CD14-positive monocyte (primary cell): ENCODE measurements around the gene SYNE4. TPM values are rescaled to one million over a fixed set of nuclear protein-coding genes. Genes with fewer than 3 reads are reported as not detected.

Experiments used
- DNase-seq, 3 donors: peaks; one replicate each; pipeline ENCODE4 v3.0.0-alpha.2; 2011 to 2022
- H2AFZ ChIP-seq: 2 replicates; pipeline ENCODE4 v1.6.0; 2012; ENCODE audit warnings: mild to moderate bottlenecking, low read depth, low read length, inconsistent platforms; ENCODE audit not compliant: insufficient read depth, poor library complexity, severe bottlenecking
- H3K27ac ChIP-seq, 2 donors: 1 replicate in 1 of 2; 2 replicates in 1 of 2; pipeline ENCODE4 v1.5.1; 2012 to 2013; ENCODE audit warnings: low read length in 2 of 2, control low read depth in 1 of 2, inconsistent platforms in 1 of 2, low read depth in 1 of 2, mild to moderate bottlenecking in 1 of 2
- H3K27me3 ChIP-seq, 2 donors: one replicate each; pipeline versions ENCODE4 v1.6.0 to v1.6.1; 2011 to 2013; ENCODE audit warnings: low read length in 2 of 2; ENCODE audit not compliant: control insufficient read depth in 2 of 2, insufficient read depth in 2 of 2
- H3K36me3 ChIP-seq, 2 donors: replicated peaks in 1 of 2; 1 replicate in 1 of 2; 2 replicates in 1 of 2; pipeline versions ENCODE4 v1.5.1 to v1.6.1; 2012 to 2013; ENCODE audit warnings: low read length in 2 of 2, control low read depth in 1 of 2, inconsistent platforms in 1 of 2, mild to moderate bottlenecking in 1 of 2; ENCODE audit not compliant: insufficient read depth in 2 of 2, control insufficient read depth in 1 of 2
- H3K4me1 ChIP-seq, 2 donors: 1 replicate in 1 of 2; 2 replicates in 1 of 2; pipeline versions ENCODE4 v1.5.1 to v1.6.1; 2012 to 2013; ENCODE audit warnings: low read length in 2 of 2, control low read depth in 1 of 2, inconsistent platforms in 1 of 2, mild to moderate bottlenecking in 1 of 2, moderate library complexity in 1 of 2; ENCODE audit not compliant: insufficient read depth in 2 of 2, control insufficient read depth in 1 of 2
- H3K4me2 ChIP-seq: replicated peaks from 2 replicates; pipeline ENCODE3; 2012; ENCODE audit warnings: low read length, moderate library complexity, mild to moderate bottlenecking; ENCODE audit not compliant: poor library complexity, severe bottlenecking; ENCODE audit errors: extremely low read depth
- H3K4me3 ChIP-seq, 3 experiments: fragments of 200-600 bp in 1 of 3; sonication (generic) in 1 of 3; replicated peaks in 1 of 3; 1 replicate in 2 of 3; 2 replicates in 1 of 3; pipeline ENCODE4 v1.5.1; 2011 to 2013; ENCODE audit warnings: low read length in 3 of 3, mild to moderate bottlenecking in 3 of 3, control low read depth in 2 of 3, low read depth in 2 of 3, inconsistent platforms in 1 of 3, moderate library complexity in 1 of 3
- H3K79me2 ChIP-seq: 2 replicates; pipeline ENCODE4 v1.6.0; 2012; ENCODE audit warnings: mild to moderate bottlenecking, control low read depth, inconsistent platforms, low read length, moderate library complexity; ENCODE audit not compliant: insufficient read depth
- H3K9ac ChIP-seq: 2 replicates; pipeline ENCODE4 v1.6.0; 2017; ENCODE audit warnings: low read length, mild to moderate bottlenecking; ENCODE audit not compliant: insufficient read depth, poor library complexity, severe bottlenecking
- H3K9me3 ChIP-seq, 2 donors: replicated peaks in 1 of 2; 1 replicate in 1 of 2; 2 replicates in 1 of 2; pipeline versions ENCODE4 v1.5.1 to v1.6.1; 2012 to 2013; ENCODE audit warnings: low read length in 2 of 2, control low read depth in 1 of 2; ENCODE audit not compliant: control insufficient read depth in 1 of 2, insufficient read depth in 1 of 2
- H4K20me1 ChIP-seq: 2 replicates; pipeline ENCODE4 v1.6.0; 2012; ENCODE audit warnings: mild to moderate bottlenecking, low read length, control low read depth, moderate library complexity; ENCODE audit not compliant: insufficient read depth
- H3K27ac Mint-ChIP-seq, 7 donors: one replicate each; pipeline ENCODE4 v1.8.0; 2020; ENCODE audit warnings: mild to moderate bottlenecking in 7 of 7, mixed read lengths in 7 of 7, moderate library complexity in 6 of 7, inconsistent platforms in 2 of 7
- H3K27me3 Mint-ChIP-seq, 3 donors: one replicate each; pipeline ENCODE4 v1.8.0; 2021 to 2022; ENCODE audit warnings: low read depth in 3 of 3, mild to moderate bottlenecking in 3 of 3, mixed read lengths in 3 of 3, moderate library complexity in 3 of 3, inconsistent platforms in 1 of 3
- H3K36me3 Mint-ChIP-seq, 2 donors: one replicate each; pipeline ENCODE4 v1.8.0; 2020; ENCODE audit warnings: mixed read lengths in 2 of 2, inconsistent platforms in 1 of 2, mild to moderate bottlenecking in 1 of 2
- H3K4me1 Mint-ChIP-seq: one replicate; pipeline ENCODE4 v1.8.0; 2020; ENCODE audit warnings: mild to moderate bottlenecking, mixed read lengths
- H3K4me3 Mint-ChIP-seq, 2 donors: one replicate each; pipeline ENCODE4 v1.8.0; 2020; ENCODE audit warnings: mild to moderate bottlenecking in 2 of 2, mixed read lengths in 2 of 2, moderate library complexity in 1 of 2
- H3K9me3 Mint-ChIP-seq, 7 donors: one replicate each; pipeline ENCODE4 v1.8.0; 2020 to 2022; ENCODE audit warnings: mixed read lengths in 7 of 7, mild to moderate bottlenecking in 6 of 7, moderate library complexity in 6 of 7, inconsistent platforms in 2 of 7
- WGBS: methylation state at CpG from one replicate; pipeline ENCODE4 v1.1.5; 2013; ENCODE audit warnings: missing lambda C conversion rate; ENCODE audit not compliant: insufficient coverage; 5-methylcytosine and 5-hydroxymethylcytosine counted together
- intact Hi-C, 2 donors: fragments of 100-400 bp; cut with micrococcal nuclease; formaldehyde crosslinking; loops; one replicate each; pipeline versions ENCODE4 v1.15.0 to v1.15.1; 2023
- polyA plus RNA-seq, 3 donors: library from polyadenylated mRNA; depleted of rRNA in 1 of 3; unstranded in 2 of 3; stranded (reverse) in 1 of 3; fragments of 300-500 nt in 2 of 3; fragments of >200 nt in 1 of 3; fragmentation: Illumina TruSeq in 2 of 3; gene quantifications; 1 replicate in 2 of 3; 2 replicates in 1 of 3; pipeline ENCODE4 v1.2.3, GENCODE V29; 2012 to 2021
- TF ChIP-seq, protein P1 (sequence below): fragments of 200-600 bp; IDR thresholded peaks from one replicate; pipeline ENCODE4 v1.8.0; 2022; ENCODE audit warnings: antibody characterized with exemption, mild to moderate bottlenecking

SYNE4 gene
- polyA plus RNA-seq, 3 donors, result 0.76 TPM; not detected in 2

GRCh38 chr19:36023432-36023831, 14.8 kb upstream of the SYNE4 start:
- Histone ChIP-seq H3K36me3 (peaks cover 2 to 14% of the 10 kb centered on the region in 2 donors), H4K20me1 (no peaks in the 10 kb centered on the region), H3K4me3 (no peak overlapping the region), H3K9ac (no peak overlapping the region), H3K27ac (no peak overlapping the region), H3K9me3 (no peaks in the 10 kb centered on the region), H2AFZ (no peak overlapping the region), H3K4me2 (no peak overlapping the region), H3K79me2 (no peaks in the 10 kb centered on the region), H3K4me1 (no peaks in the 10 kb centered on the region), H3K27me3 (no peaks in the 10 kb centered on the region)
- WGBS, result 96% methylated on average over 3 of the region's 5 CpGs
- TF ChIP-seq, protein P1, sequence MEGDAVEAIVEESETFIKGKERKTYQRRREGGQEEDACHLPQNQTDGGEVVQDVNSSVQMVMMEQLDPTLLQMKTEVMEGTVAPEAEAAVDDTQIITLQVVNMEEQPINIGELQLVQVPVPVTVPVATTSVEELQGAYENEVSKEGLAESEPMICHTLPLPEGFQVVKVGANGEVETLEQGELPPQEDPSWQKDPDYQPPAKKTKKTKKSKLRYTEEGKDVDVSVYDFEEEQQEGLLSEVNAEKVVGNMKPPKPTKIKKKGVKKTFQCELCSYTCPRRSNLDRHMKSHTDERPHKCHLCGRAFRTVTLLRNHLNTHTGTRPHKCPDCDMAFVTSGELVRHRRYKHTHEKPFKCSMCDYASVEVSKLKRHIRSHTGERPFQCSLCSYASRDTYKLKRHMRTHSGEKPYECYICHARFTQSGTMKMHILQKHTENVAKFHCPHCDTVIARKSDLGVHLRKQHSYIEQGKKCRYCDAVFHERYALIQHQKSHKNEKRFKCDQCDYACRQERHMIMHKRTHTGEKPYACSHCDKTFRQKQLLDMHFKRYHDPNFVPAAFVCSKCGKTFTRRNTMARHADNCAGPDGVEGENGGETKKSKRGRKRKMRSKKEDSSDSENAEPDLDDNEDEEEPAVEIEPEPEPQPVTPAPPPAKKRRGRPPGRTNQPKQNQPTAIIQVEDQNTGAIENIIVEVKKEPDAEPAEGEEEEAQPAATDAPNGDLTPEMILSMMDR, result no peak
- Mint-ChIP-seq H3K36me3 (peaks cover 12 to 14% of the 10 kb centered on the region in 2 donors), H3K27me3 (peaks cover 0 to 2% (median 0%) of the 10 kb centered on the region in 3 donors), H3K4me3 (no peak overlapping the region), H3K4me1 (no peaks in the 10 kb centered on the region), H3K9me3 (peaks cover 0 to 2% (median 0%) of the 10 kb centered on the region in 7 donors), H3K27ac (peak overlapping the region in 1 of 7 donors; percentile 20)
- DNase-seq, result no peak
- intact Hi-C loops, result no loop called here

DNA sequence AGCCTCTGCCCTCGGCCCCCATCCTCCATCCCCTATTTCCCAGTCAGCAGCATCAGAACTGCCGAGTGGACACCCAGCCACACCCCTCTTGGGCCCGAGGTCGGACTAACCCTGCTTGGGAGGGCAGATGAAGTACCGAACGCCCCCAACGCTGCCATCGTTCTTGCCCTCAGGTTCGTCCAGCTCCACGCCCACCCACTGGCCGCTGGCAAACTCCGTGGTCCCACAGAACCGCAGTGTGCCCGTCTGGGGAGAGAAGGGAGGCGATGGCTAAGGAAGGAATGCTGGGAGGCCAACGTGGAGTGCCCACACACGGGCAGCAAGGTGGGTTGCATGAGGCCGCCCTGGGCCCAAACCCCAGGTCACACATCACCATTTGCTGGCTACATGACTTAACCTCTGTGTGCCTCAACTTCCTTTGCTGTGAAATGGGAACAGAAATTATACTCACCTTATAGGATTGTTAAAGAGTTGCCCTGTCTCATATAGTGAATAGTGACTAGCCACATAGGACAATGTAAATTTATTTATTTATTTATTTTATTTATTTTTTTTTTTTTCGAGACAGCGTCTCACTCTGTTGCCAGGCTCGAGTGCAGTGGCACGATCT, 10.6 kb upstream of the SYNE4 start:
- Histone ChIP-seq H3K4me1 (peaks cover 7 to 9% of the 10 kb centered on the region in 2 donors), H3K27me3 (no peaks in the 10 kb centered on the region), H3K9ac (no peak overlapping the region), H3K4me2 (no peak overlapping the region), H3K27ac (no peak overlapping the region), H2AFZ (no peak overlapping the region), H4K20me1 (no peaks in the 10 kb centered on the region), H3K9me3 (no peaks in the 10 kb centered on the region), H3K4me3 (no peak overlapping the region), H3K36me3 (peaks cover 2 to 10% of the 10 kb centered on the region in 2 donors), H3K79me2 (peaks cover 5% of the 10 kb centered on the region)
- intact Hi-C loops, result no loop called here
- peaks cover 14% of the 10 kb centered on the region for H3K4me1 Mint-ChIP-seq
- no peaks in the 10 kb centered on the region for H3K9me3 Mint-ChIP-seq
- H3K27me3 Mint-ChIP-seq, result no peaks in the 10 kb centered on the region
- peaks cover 8% of the 10 kb centered on the region in 2 donors for H3K36me3 Mint-ChIP-seq
- no peak overlapping the region for H3K4me3 Mint-ChIP-seq
- H3K27ac Mint-ChIP-seq, result peak overlapping the region in 1 of 7 donors; percentile 70
- TF ChIP-seq, protein P1, result no peak
- 98% methylated on average over 14 of the region's 22 CpGs for WGBS
- DNase-seq, result no peak
